ENCODE data around the gene GABRD.

Gene GABRD

GRCh38 chr1:2076826-2077225, 57.7 kb downstream of the GABRD start:
- no peak for DNase-seq (ENCODE audit: low read depth)

- DNase-seq (ENCODE audit: low read depth), result no peak
Observed at GRCh38 chr1:2078170-2078569, 59.0 kb downstream of the GABRD start.

GRCh38 chr1:2079396-2080085, 60.4 kb downstream of the GABRD start:
- no peak for DNase-seq (ENCODE audit: low read depth)

GRCh38 chr1:2080140-2080539, 61.0 kb downstream of the GABRD start:
- DNase-seq (ENCODE audit: low read depth), result no peak

All from stromal cell of bone marrow (primary cell).